Heart left ventricle (tissue), 13 donors: Measurements from ENCODE around the gene FPR1.

Experiments
- CTCF ChIP-seq, 12 donors: fragments of 200-600 bp; sonication (generic) in 4 of 12; IDR thresholded peaks; one replicate each; pipeline versions ENCODE4 v1.5.0 to v1.8.0; 2018 to 2022; ENCODE audit warnings: antibody characterized with exemption in 12 of 12, mild to moderate bottlenecking in 5 of 12
- POLR2A ChIP-seq, 2 donors: fragments of 450-650 bp; IDR thresholded peaks; one replicate each; pipeline ENCODE4 v1.6.1; 2017; ENCODE audit warnings: antibody characterized with exemption in 2 of 2, mild to moderate bottlenecking in 2 of 2, moderate library complexity in 2 of 2
- donor health status: ischemic (EF 13 %, LVEDD 7.1; RV severe dilation, severe dysfunction).
- donor health status: DM: no; HTN: yes; CAD: no.
- donor health status: DM: no; HTN: no; CAD: no.
- donor health status: ischemic (EF 25% LVEDD 6.9; RV normal size, moderate dysfunction).
- donor health status: ischemic (EF 25% LVEDD 5.7; RV mildly dilated, moderate dysfunction).
- donor health status: ischemic (EF 35%, LVEDD 5.7; RV mildly dilated, moderate dysfunction).
- donor health status: nonischemic (EF 11% LVEDD 7.7; RV severe dilation, severe dysfunction).
- donor health status: DM: yes; HTN: yes; CAD: no.
- donor health status: PGD.
- donor health status: ischemic (EF 29% LVEDD 5.4; RV normal size, mild dysfunction).
- donor health status: nonischemic (EF 23%, LVEDD 6.1; RV moderate dilation, normal function).

GRCh38 chr19:51788029-51788428 lies 36.4 kb upstream of the FPR1 start:
- TF ChIP-seq CTCF (IDR thresholded peaks at IDR 0.05) (no peak), POLR2A (IDR thresholded peaks at IDR 0.05) (no peak)
